HG02759 (cell line): ENCODE results near the gene PBXIP1.

Source experiments
- ATAC-seq: cut with Tn5 transposase; IDR thresholded peaks from one replicate; pipeline ENCODE4 v1.9.1; 2021; ENCODE audit warnings: mild to moderate bottlenecking, moderate library complexity; ENCODE audit not compliant: unreplicated experiment

PBXIP1 gene

GRCh38 chr1:154902938-154903566, 52.8 kb downstream of the PBXIP1 start:
- ATAC-seq: no peak

GRCh38 chr1:154901591-154901990, 54.3 kb downstream of the PBXIP1 start:
- no peak for ATAC-seq

- no peak for ATAC-seq
These were observed 56.9 kb downstream of the PBXIP1 start for GRCh38 chr1:154899041-154899440.

- ATAC-seq: no peak
These were observed 59.1 kb downstream of the PBXIP1 start for GRCh38 chr1:154896771-154897286.

GRCh38 chr1:154895798-154896197, 60.1 kb downstream of the PBXIP1 start:
- no peak for ATAC-seq
